Measurements from ENCODE around the gene LTO1.
"Not testable (repeated sequence)": the region's sequence is repeated elsewhere in the genome, so short reads cannot be mapped to it uniquely, and the experiment has no call there.

LTO1 gene

DNA sequence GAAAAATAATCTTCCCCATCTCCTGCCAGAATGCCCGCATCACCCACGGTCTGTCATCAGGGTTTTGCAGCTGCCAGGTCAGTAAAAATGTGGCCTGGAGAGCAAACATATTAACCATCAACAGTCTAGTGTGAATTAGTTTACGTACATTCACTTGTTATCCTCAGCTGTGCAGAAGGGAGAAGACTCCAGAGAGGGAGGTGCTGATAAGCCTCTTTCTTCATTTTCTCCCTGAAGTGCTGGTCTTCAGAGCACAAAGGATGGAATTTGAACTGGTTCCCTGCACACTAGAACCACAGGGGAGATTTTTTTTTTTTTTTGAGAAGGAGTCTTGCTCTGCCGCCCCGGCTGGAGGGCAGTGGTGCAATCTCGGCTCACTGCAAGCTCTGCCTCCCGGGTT is 20.4 kb upstream of the LTO1 start:
- no peak overlapping the region for H3K9ac ChIP-seq (ENCODE audit: insufficient read length, low read depth)
- H3K27me3 ChIP-seq (ENCODE audit: insufficient read depth, insufficient read length): no peaks in the 10 kb centered on the region
- H3K4me3 ChIP-seq (ENCODE audit: insufficient read length, low read depth): no peak overlapping the region
- H3K36me3 ChIP-seq (ENCODE audit: insufficient read depth, insufficient read length, low read length): peaks cover 7% of the 10 kb centered on the region
- no peaks in the 10 kb centered on the region for H3K9me3 ChIP-seq (ENCODE audit: insufficient read depth, low read length)
- TF ChIP-seq ZNF274 (IDR thresholded peaks at IDR 0.05; ENCODE audit: low read depth, low read length) (no peak), SUZ12 (IDR thresholded peaks at IDR 0.05; ENCODE audit: extremely low read depth, insufficient read depth, insufficient read length) (no peak), YY1 (IDR thresholded peaks at IDR 0.05; ENCODE audit: insufficient read depth, insufficient read length) (no peak)
- DNase-seq (ENCODE audit: low read depth, low spot score): no peak
- peaks cover 14% of the 10 kb centered on the region for H3K4me1 ChIP-seq (ENCODE audit: insufficient read depth, insufficient read length)

DNA sequence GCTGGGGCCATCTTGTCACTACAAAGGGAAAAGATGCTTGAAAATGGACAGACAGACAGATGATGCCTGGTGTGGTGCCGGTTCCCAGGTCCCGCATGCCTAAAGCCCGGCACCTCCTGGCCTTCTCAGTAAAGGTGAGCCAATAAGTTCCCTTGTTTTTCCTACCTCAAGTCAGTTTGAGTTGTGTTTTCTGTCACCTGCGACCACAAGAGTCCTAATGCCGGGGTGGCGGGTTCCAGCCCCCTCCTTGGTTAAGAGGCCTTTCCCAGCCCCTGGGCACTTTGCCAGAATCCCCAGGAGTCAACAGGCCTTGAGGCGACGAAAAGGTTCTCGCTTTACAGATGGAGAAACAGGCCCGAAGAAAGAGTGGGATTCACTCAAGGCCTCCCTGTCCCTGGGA is 19.6 kb upstream of the LTO1 start:
- DNase-seq (ENCODE audit: low read depth, low spot score): no peak
- Histone ChIP-seq H3K36me3 (ENCODE audit: insufficient read depth, insufficient read length, low read length) (peaks cover 7% of the 10 kb centered on the region), H3K9me3 (ENCODE audit: insufficient read depth, low read length) (no peaks in the 10 kb centered on the region), H3K4me1 (ENCODE audit: insufficient read depth, insufficient read length) (peaks cover 14% of the 10 kb centered on the region), H3K4me3 (ENCODE audit: insufficient read length, low read depth) (no peak overlapping the region), H3K9ac (ENCODE audit: insufficient read length, low read depth) (no peak overlapping the region), H3K27me3 (ENCODE audit: insufficient read depth, insufficient read length) (no peaks in the 10 kb centered on the region)
- no peak for TF ChIP-seq ZNF274 (IDR thresholded peaks at IDR 0.05; ENCODE audit: low read depth, low read length)
- no peak for TF ChIP-seq SUZ12 (IDR thresholded peaks at IDR 0.05; ENCODE audit: extremely low read depth, insufficient read depth, insufficient read length)
- no peak for TF ChIP-seq YY1 (IDR thresholded peaks at IDR 0.05; ENCODE audit: insufficient read depth, insufficient read length)

DNA sequence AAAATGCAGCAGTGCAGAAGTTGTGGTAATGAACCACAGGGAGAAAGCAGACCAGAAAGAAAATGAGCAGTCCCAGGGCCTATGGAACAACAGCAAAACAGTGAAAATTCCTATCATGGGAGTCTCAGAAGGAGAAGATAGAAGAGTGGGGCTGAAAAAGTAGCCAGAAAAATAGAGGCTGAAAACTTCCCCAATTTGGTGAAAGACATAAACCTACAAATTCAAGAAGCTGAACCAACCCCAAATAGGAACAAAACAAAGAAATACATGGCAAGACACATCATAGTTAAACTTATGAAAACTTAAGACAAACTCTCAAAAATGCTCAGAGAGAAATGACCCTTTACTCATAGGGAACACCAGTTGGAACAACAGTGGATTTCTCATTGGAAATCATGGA is 17.3 kb upstream of the LTO1 start:
- H3K36me3 ChIP-seq (ENCODE audit: insufficient read depth, insufficient read length, low read length): no peaks in the 10 kb centered on the region
- no peak overlapping the region for H3K9ac ChIP-seq (ENCODE audit: insufficient read length, low read depth)
- H3K9me3 ChIP-seq (ENCODE audit: insufficient read depth, low read length): no peaks in the 10 kb centered on the region
- H3K4me1 ChIP-seq (ENCODE audit: insufficient read depth, insufficient read length): peaks cover 6% of the 10 kb centered on the region
- H3K27me3 ChIP-seq (ENCODE audit: insufficient read depth, insufficient read length): no peaks in the 10 kb centered on the region
- TF ChIP-seq ZNF274 (IDR thresholded peaks at IDR 0.05; ENCODE audit: low read depth, low read length) (no peak), YY1 (IDR thresholded peaks at IDR 0.05; ENCODE audit: insufficient read depth, insufficient read length) (no peak), SUZ12 (IDR thresholded peaks at IDR 0.05; ENCODE audit: extremely low read depth, insufficient read depth, insufficient read length) (no peak)
- no peak overlapping the region for H3K4me3 ChIP-seq (ENCODE audit: insufficient read length, low read depth)
- DNase-seq (ENCODE audit: low read depth, low spot score): no peak

DNA sequence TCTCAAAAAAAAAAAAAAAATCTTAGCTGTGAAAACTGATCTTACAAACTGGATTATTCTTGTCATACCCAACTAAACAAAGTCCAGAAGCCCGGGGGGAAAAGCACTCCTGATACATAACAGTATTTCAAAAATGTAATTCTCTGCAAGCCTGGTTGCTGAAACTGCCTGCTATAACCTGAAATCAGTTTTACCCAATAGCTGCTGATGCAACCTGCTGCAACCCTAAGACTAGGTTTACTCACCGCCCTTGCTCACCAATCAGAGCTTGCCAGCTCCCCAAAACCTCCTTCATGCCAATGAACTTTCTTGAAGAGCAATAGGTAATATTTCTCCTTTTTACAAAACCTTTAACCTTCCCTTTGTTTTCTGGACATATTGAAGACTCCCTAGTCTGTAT is 16.3 kb upstream of the LTO1 start:
- Histone ChIP-seq H3K27me3 (ENCODE audit: insufficient read depth, insufficient read length) (peaks cover 4% of the 10 kb centered on the region), H3K9ac (ENCODE audit: insufficient read length, low read depth) (no peak overlapping the region), H3K4me1 (ENCODE audit: insufficient read depth, insufficient read length) (peaks cover 2% of the 10 kb centered on the region), H3K9me3 (ENCODE audit: insufficient read depth, low read length) (no peaks in the 10 kb centered on the region), H3K36me3 (ENCODE audit: insufficient read depth, insufficient read length, low read length) (no peaks in the 10 kb centered on the region), H3K4me3 (ENCODE audit: insufficient read length, low read depth) (no peak overlapping the region)
- no peak for DNase-seq (ENCODE audit: low read depth, low spot score)
- no peak for TF ChIP-seq YY1 (IDR thresholded peaks at IDR 0.05; ENCODE audit: insufficient read depth, insufficient read length)
- TF ChIP-seq ZNF274 (IDR thresholded peaks at IDR 0.05; ENCODE audit: low read depth, low read length): no peak
- no peak for TF ChIP-seq SUZ12 (IDR thresholded peaks at IDR 0.05; ENCODE audit: extremely low read depth, insufficient read depth, insufficient read length)

DNA sequence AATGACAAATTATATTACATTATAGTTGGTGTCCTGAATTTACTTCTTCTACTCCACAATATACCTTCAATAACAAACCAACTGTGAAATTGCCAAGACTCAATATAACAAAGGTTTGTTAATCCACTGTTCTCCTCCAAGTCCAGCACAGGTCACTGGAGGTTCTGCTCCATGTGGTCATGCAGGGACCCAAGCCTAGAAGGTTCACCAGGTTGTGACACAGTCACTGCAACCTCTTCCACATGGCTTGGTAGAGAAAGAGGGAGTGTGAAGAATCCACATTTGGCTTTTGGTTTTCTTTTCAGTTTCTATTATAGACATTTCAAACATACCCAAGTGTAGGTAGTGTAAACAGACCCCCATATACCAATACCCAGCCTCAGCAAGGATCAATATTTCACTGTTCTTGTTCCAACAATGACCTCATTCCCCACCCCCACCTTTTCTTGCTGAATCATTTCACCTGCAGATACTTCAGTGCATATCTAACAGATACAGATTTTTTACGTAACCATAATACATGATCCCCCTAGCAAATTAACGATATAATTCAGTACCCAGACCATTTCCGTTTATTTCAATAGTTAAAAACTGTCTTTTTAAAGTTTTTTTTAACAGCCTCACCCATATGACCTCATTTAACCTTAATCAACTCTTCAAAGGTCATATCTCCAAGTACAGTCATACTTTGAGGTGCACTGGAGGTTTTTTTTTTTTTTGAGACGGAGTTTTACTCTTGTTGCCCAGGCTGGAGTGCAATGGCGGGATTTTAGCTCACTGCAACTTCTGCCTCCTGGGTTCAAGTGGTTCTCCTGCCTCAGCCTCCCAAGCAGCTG is 14.5 kb upstream of the LTO1 start:
- no peak for DNase-seq (ENCODE audit: low read depth, low spot score)
- Histone ChIP-seq H3K9ac (ENCODE audit: insufficient read length, low read depth) (no peak overlapping the region), H3K27me3 (ENCODE audit: insufficient read depth, insufficient read length) (peaks cover 16% of the 10 kb centered on the region), H3K9me3 (ENCODE audit: insufficient read depth, low read length) (no peaks in the 10 kb centered on the region), H3K4me3 (ENCODE audit: insufficient read length, low read depth) (no peak overlapping the region), H3K4me1 (ENCODE audit: insufficient read depth, insufficient read length) (no peaks in the 10 kb centered on the region), H3K36me3 (ENCODE audit: insufficient read depth, insufficient read length, low read length) (no peaks in the 10 kb centered on the region)
- TF ChIP-seq ZNF274 (IDR thresholded peaks at IDR 0.05; ENCODE audit: low read depth, low read length) (no peak), SUZ12 (IDR thresholded peaks at IDR 0.05; ENCODE audit: extremely low read depth, insufficient read depth, insufficient read length) (no peak), YY1 (IDR thresholded peaks at IDR 0.05; ENCODE audit: insufficient read depth, insufficient read length) (no peak)

DNA sequence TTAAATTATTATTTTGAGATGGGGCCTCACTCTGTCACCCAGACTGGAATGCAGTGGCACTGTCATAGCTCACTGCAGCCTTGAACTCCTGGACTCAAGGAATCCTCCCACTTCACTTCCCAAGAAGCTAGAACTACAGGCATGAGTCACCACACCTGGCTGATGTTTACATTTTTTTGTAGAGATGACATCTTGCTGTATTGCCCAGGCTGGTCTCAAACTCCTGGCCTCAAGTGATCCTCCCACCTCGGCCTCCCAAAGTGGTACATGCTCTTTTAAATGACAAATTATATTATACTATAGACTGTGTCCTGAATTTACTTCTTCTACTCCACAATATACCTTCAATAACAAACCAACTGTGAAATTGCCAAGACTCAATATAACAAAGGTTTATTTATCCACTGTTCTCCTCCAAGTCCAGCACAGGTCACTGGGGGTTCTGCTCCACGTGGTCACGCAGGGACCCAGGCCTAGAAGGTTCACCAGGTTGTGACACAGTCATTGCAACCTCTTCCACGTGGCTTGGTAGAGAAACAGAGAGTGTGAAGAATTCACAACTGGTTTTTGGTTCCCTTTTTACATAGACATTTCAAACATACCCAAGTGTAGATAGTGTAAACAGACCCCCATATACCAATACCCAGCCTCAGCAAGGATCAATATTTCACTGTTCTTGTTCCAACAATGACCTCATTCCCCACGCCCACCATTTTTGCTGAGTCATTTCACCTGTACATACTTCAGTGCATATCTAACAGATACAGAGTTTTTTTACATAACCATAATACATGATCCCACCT is 13.0 kb upstream of the LTO1 start:
- DNase-seq (ENCODE audit: low read depth, low spot score); H3K4me1 ChIP-seq (ENCODE audit: insufficient read depth, insufficient read length); H3K9me3 ChIP-seq (ENCODE audit: insufficient read depth, low read length); H3K4me3 ChIP-seq (ENCODE audit: insufficient read length, low read depth); H3K36me3 ChIP-seq (ENCODE audit: insufficient read depth, insufficient read length, low read length); H3K9ac ChIP-seq (ENCODE audit: insufficient read length, low read depth): not testable (repeated sequence)
- H3K27me3 ChIP-seq (ENCODE audit: insufficient read depth, insufficient read length): peaks cover 16% of the 10 kb centered on the region

DNA sequence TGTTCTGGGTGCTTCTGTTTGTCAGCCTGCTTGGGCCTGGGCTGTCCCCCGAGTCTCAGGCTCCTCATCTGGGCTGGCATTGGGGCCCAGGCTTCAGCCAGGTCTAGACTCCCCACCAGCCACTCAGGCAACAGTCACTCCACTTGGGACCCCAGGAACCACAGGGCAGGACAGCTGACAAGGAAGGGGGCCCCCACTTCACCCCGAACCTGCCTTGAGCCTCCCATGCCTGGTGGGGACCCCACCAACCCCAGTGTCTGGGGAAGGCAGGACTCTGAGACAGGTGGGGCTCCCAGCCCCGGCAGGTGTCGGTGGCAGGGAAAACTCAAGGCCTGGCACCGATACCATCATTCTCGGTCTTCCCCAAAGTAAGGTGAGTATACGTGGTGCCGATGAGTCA is 11.7 kb upstream of the LTO1 start:
- Histone ChIP-seq H3K36me3 (ENCODE audit: insufficient read depth, insufficient read length, low read length) (no peaks in the 10 kb centered on the region), H3K27me3 (ENCODE audit: insufficient read depth, insufficient read length) (peaks cover 16% of the 10 kb centered on the region), H3K9ac (ENCODE audit: insufficient read length, low read depth) (no peak overlapping the region), H3K9me3 (ENCODE audit: insufficient read depth, low read length) (peaks cover 6% of the 10 kb centered on the region; the same call in 1 of the 2 replicates), H3K4me1 (ENCODE audit: insufficient read depth, insufficient read length) (no peaks in the 10 kb centered on the region), H3K4me3 (ENCODE audit: insufficient read length, low read depth) (no peak overlapping the region)
- no peak for DNase-seq (ENCODE audit: low read depth, low spot score)
- TF ChIP-seq YY1 (IDR thresholded peaks at IDR 0.05; ENCODE audit: insufficient read depth, insufficient read length) (no peak), SUZ12 (IDR thresholded peaks at IDR 0.05; ENCODE audit: extremely low read depth, insufficient read depth, insufficient read length) (no peak), ZNF274 (IDR thresholded peaks at IDR 0.05; ENCODE audit: low read depth, low read length) (no peak)
